Smooth muscle cell (in vitro differentiated cells): ENCODE measurements around the gene CDH13. TPM values are rescaled to one million over a fixed set of nuclear protein-coding genes. Genes with fewer than 3 reads are reported as not detected.

Source experiments
- DNase-seq: peaks from one replicate; lab custom pipeline; 2025; ENCODE audit not compliant: unreplicated experiment; lab: John Stamatoyannopoulos, UW
- H2AFZ ChIP-seq: fragments of 200-600 bp; sonication (generic); 2 replicates; pipeline ENCODE4 v1.6.0; 2016; ENCODE audit warnings: antibody characterized with exemption, low read depth, mild to moderate bottlenecking
- H3F3A ChIP-seq: fragments of 200-600 bp; sonication (generic); 2 replicates; pipeline ENCODE4 v1.6.0; 2017; ENCODE audit warnings: antibody characterized with exemption, low read depth
- H3K27ac ChIP-seq: fragments of 200-600 bp; sonication (generic); 2 replicates; pipeline ENCODE4 v1.5.1; 2016; ENCODE audit warnings: low read depth, mild to moderate bottlenecking
- H3K27me3 ChIP-seq: fragments of 200-600 bp; sonication (generic); 2 replicates; pipeline ENCODE4 v1.6.1; 2016; ENCODE audit warnings: low read depth, mild to moderate bottlenecking
- H3K36me3 ChIP-seq: fragments of 200-600 bp; sonication (generic); 2 replicates; pipeline ENCODE4 v1.5.1; 2016; ENCODE audit warnings: low read depth
- H3K4me1 ChIP-seq: fragments of 200-600 bp; sonication (generic); 2 replicates; pipeline ENCODE4 v1.5.1; 2016; ENCODE audit warnings: low read depth
- H3K4me2 ChIP-seq: fragments of 200-600 bp; sonication (generic); 2 replicates; pipeline ENCODE4 v1.6.0; 2016; ENCODE audit warnings: mild to moderate bottlenecking
- H3K4me3 ChIP-seq: fragments of 200-600 bp; sonication (generic); 2 replicates; pipeline ENCODE4 v1.5.1; 2016; ENCODE audit warnings: mild to moderate bottlenecking
- H3K79me2 ChIP-seq: fragments of 200-600 bp; sonication (generic); 2 replicates; pipeline ENCODE4 v1.6.0; 2016; ENCODE audit warnings: low read depth, mild to moderate bottlenecking
- H3K9ac ChIP-seq: fragments of 200-600 bp; sonication (generic); 2 replicates; pipeline ENCODE4 v1.6.0; 2016; ENCODE audit warnings: low read depth
- H3K9me3 ChIP-seq: fragments of 200-600 bp; sonication (generic); replicated peaks from 2 replicates; pipeline ENCODE4 v1.5.1; 2016; ENCODE audit warnings: low read depth
- H4K20me1 ChIP-seq: fragments of 200-600 bp; sonication (generic); 2 replicates; pipeline ENCODE4 v1.6.0; 2016; ENCODE audit warnings: low read depth
- CTCF ChIP-seq: fragments of 200-600 bp; sonication (generic); IDR thresholded peaks from 2 replicates; pipeline ENCODE4 v1.5.1; 2017; ENCODE audit warnings: borderline replicate concordance, mild to moderate bottlenecking, antibody characterized with exemption; ENCODE audit not compliant: insufficient read depth, poor library complexity, severe bottlenecking
- WGBS: methylation state at CpG from one replicate; pipeline ENCODE4 v1.1.7; 2016; ENCODE audit warnings: low lambda C conversion rate; 5-methylcytosine and 5-hydroxymethylcytosine counted together
- polyA plus RNA-seq: library from polyadenylated mRNA; unstranded; fragments of >200 nt; fragmentation: Nextera tagmentation; extraction: Ambion mirVana; gene quantifications from 2 replicates; pipeline ENCODE4 v1.2.1, GENCODE V29; 2016
- total RNA-seq: library from RNA; depleted of rRNA; stranded (reverse); fragments of >200 nt; gene quantifications from 2 replicates; pipeline ENCODE4 v1.2.3, GENCODE V29; 2014

Gene CDH13
- total and polyA plus RNA-seq, 2 experiments from 2014 or later = 12.1 to 32.2 TPM

- no peaks in the 10 kb centered on the region for H3K4me1 ChIP-seq
- 77% methylated on average over 2 of the region's 2 CpGs for WGBS
- no peaks in the 10 kb centered on the region for H3F3A ChIP-seq
- H3K9me3 ChIP-seq = peaks cover 7% of the 10 kb centered on the region
- no peaks in the 10 kb centered on the region for H4K20me1 ChIP-seq
- H3K27me3 ChIP-seq = no peaks in the 10 kb centered on the region
- DNase-seq = no peak
- H2AFZ ChIP-seq = no peak overlapping the region
- TF ChIP-seq CTCF = no peak
- H3K4me3 ChIP-seq = no peak overlapping the region
- H3K79me2 ChIP-seq = no peaks in the 10 kb centered on the region
- H3K9ac ChIP-seq = no peak overlapping the region
- H3K4me2 ChIP-seq = no peak overlapping the region
- H3K36me3 ChIP-seq = no peaks in the 10 kb centered on the region
- H3K27ac ChIP-seq = no peak overlapping the region
Measured at GRCh38 chr16:82730901-82731300, 104.1 kb downstream of the CDH13 start.

- no peaks in the 10 kb centered on the region for H3K36me3 ChIP-seq
- H3K79me2 ChIP-seq = no peaks in the 10 kb centered on the region
- 47% methylated on average over 3 of the region's 3 CpGs for WGBS
Measured at GRCh38 chr16:82732461-82732860, 105.7 kb downstream of the CDH13 start.

GRCh38 chr16:82735186-82735585 lies 108.4 kb downstream of the CDH13 start:
- H3F3A ChIP-seq = peaks cover 4% of the 10 kb centered on the region
- H3K4me1 ChIP-seq = no peaks in the 10 kb centered on the region
- H3K36me3 ChIP-seq = no peaks in the 10 kb centered on the region
- H3K79me2 ChIP-seq = no peaks in the 10 kb centered on the region
- H3K9ac ChIP-seq = no peak overlapping the region
- H3K4me3 ChIP-seq = no peak overlapping the region
- no peaks in the 10 kb centered on the region for H4K20me1 ChIP-seq
- H3K27ac ChIP-seq = no peak overlapping the region
- DNase-seq = no peak
- peaks cover 2% of the 10 kb centered on the region for H3K27me3 ChIP-seq
- peaks cover 4% of the 10 kb centered on the region for H3K9me3 ChIP-seq
- no peak for TF ChIP-seq CTCF
- no peak overlapping the region for H2AFZ ChIP-seq
- H3K4me2 ChIP-seq = peak overlapping the region; percentile 73
- 50% methylated on average over 3 of the region's 3 CpGs for WGBS

More at GRCh38 chr16:82732461-82732860, 105.7 kb downstream of the CDH13 start:
- no peak overlapping the region for H3K27ac ChIP-seq
- TF ChIP-seq CTCF = no peak
- no peak for DNase-seq
- H3K9me3 ChIP-seq = peaks cover 7% of the 10 kb centered on the region
- H2AFZ ChIP-seq = no peak overlapping the region
- H4K20me1 ChIP-seq = no peaks in the 10 kb centered on the region
- peaks cover 4% of the 10 kb centered on the region for H3F3A ChIP-seq
- H3K27me3 ChIP-seq = no peaks in the 10 kb centered on the region
- H3K4me1 ChIP-seq = no peaks in the 10 kb centered on the region
- no peak overlapping the region for H3K4me3 ChIP-seq
- H3K9ac ChIP-seq = no peak overlapping the region
- peak overlapping the region; percentile 7 for H3K4me2 ChIP-seq

DNA sequence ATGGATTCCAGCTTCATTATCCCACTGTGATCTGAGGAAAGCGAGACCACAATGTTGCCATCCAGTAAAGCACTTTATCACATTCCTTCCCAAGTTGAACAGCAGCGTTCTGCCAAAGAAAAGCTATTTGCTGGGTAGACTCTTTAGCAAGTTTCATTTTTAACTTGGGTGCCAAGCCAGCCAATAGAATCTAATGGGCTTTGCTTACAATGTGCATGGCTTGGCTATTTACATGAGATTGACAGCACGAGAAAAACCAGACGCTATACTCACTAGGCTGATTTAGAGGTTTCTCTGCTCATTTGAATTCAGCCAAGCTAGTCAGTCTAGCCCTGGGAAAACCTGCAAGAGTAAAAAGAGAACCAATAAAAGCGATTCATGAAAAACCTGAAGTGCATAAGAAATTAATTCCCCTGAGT lies 108.9 kb downstream of the CDH13 start:
- Histone ChIP-seq H3K4me2 (peak overlapping the region; percentile 73), H3K36me3 (no peaks in the 10 kb centered on the region), H3K9ac (no peak overlapping the region), H4K20me1 (no peaks in the 10 kb centered on the region), H3K27me3 (peaks cover 2% of the 10 kb centered on the region), H3K79me2 (no peaks in the 10 kb centered on the region), H3K27ac (no peak overlapping the region), H2AFZ (no peak overlapping the region), H3F3A (peaks cover 4% of the 10 kb centered on the region), H3K9me3 (no peaks in the 10 kb centered on the region), H3K4me1 (no peaks in the 10 kb centered on the region), H3K4me3 (no peak overlapping the region)
- 31% methylated on average over 5 of the region's 5 CpGs for WGBS
- DNase-seq = no peak
- no peak for TF ChIP-seq CTCF
